Activated effector memory CD4-positive, alpha-beta T cell treated with anti-CD3 and anti-CD28 coated beads, Interleukin-2, amount 50 U/mL, for 16 hours (primary cell): ENCODE results near the gene LAPTM4A.
"Not testable (repeated sequence)": the region's sequence is repeated elsewhere in the genome, so short reads cannot be mapped to it uniquely, and the experiment has no call there.

ENCODE experiments used
- DNase-seq: peaks from one replicate; pipeline ENCODE4 v3.0.0-alpha.2; 2020

LAPTM4A gene

DNA sequence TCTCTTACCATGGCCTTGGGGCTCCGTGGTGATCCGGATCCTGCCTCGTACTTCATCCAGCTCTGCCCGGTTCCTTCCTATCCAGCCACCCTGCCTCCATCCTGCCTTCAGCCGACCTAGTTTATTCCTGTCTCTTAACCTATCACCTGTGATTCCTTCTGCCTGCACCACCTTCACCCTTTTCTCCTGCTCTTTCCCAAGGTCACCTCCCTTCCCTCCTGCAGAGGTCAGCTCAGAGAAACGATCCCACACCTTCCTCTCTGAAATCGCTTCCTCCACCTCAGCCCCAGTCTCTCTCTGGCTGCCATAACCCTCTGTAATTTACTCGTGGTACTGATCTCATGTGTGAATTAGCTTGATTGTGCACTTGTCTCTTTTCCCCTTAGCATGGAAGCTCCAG, 23.5 kb upstream of the LAPTM4A start:
- DNase-seq: no peak

- not testable (repeated sequence) for DNase-seq
Measured at GRCh38 chr2:20074046-20074648, 22.7 kb upstream of the LAPTM4A start.

- DNase-seq: no peak
Measured at GRCh38 chr2:20073460-20073859, 22.0 kb upstream of the LAPTM4A start.

GRCh38 chr2:20072436-20073158, 21.2 kb upstream of the LAPTM4A start:
- DNase-seq: no peak

DNA sequence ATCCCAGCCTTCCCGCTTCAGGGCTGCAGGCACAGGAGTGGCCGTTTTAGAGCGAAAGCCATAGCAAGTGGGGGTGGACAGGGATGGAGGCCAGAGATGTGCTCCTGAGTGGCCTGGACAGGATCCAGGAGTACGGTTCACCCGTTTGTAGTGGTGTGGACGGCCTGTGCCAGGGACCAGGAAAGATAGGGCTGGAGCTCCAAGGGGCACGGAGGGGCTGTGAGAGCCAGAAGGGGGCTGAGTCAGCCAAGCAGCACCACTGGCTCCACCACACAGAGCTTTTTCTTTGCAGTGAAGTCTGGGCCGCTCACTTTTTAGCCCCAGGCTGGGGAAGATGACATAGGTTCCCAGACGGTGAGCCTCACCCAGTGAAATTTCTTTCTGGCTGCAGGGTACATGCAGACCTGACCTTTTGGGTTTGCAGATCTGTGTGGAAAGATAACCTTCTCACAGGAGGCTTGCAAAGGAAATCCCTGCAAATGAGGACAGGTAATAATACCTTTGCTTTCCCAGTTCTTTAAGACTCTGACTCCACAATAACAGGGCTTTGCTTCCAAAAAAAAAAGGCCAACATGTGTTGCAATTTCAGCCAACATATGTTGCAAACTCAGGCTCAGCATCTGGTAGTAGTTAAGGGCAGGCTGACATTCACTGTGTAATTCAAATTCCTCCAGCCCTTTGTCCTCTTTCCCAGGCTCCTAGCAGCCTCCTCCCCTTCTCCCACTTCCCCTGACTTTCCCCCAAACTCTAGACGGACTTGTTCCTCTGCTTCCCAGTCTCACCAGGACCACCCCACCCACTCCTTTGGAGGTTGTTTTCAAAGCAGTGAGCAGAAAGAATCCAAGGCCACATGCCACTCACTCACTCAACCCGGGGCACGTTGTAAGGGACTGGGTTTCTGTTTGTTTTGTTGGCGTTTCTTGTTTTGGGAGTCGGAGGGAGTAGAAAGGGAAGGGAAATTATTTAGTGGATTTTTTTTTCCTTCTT, 20.3 kb upstream of the LAPTM4A start:
- no peak for DNase-seq

DNA sequence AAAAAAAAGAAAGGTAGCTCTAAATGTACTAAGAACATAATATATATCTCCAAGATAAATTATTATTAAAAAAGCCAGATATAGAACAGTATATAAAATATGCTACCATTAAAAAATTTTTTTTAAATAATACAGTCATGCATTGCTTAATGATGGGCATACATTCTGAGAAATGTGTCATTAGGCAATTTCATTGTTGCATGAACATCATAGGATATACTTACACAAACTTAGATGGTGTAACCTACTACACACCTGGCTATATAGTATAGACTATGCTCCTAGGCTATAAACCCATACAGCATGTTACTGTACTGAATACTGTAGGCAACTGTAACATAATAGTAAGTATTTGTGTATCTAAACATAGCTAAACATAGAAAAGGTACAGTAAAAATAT, 18.3 kb upstream of the LAPTM4A start:
- no peak for DNase-seq

DNA sequence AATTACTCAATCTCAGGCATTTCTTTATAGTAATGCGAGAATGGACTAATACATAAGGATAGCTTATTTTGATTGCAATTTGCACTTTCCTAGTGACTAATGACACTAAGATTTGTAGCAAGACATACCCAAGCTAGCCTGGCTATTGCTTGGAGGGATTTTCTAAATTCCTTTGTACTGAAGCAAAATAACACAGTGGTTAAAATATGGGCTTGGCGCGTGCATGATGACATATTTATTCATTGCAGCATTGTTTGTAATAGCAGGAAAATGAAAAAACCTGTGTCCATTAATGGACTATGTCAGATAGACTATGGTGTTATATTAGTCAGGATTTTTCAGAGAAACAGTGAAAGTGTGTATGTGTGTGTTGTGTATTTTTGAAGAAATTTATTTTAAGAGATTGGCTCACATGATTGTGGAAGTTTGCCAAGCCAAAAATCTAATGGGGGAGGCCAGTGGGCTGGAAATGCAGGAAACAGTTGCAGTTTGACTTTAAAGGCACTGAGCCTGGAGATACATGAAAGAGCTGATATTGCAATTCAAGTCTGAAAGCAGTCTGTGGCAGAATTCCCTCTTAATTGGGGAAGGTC, 16.7 kb upstream of the LAPTM4A start:
- no peak for DNase-seq

DNA sequence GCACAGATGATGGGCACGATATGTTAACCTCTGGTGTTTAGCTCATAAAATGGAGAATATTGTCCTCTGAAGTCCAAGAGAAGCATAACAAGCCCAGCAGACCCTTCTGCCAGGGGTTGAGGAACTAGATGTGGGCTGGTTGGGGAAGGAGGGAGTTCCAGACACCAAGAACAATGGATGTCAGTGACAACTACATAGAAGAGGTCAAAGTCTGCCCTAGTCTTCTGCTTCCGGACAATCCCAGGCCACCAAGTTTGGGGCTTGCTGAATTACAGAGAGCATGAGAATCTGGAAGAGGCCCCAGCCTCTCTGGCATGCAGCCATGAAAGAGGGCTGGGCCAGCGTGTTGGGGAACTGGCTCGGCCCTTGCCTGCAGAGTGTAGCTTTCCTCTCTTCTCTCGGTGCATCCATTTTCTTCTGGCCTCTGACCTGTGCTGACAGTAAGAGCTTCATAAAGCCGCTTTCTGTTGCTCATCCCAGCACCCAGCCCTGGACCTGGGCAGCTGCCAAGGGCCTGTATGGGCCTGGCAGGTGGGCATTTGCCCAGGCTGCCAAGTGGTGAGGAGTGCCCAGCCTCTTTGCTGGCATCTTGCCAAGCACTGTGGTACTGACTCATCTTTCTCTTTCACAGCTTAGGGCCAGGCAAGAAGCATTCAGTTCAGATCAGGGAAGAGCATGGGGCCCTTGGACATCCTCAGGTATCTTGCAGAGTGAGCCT, 14.6 kb upstream of the LAPTM4A start:
- no peak for DNase-seq

GRCh38 chr2:20064841-20065240, 13.4 kb upstream of the LAPTM4A start:
- no peak for DNase-seq

DNA sequence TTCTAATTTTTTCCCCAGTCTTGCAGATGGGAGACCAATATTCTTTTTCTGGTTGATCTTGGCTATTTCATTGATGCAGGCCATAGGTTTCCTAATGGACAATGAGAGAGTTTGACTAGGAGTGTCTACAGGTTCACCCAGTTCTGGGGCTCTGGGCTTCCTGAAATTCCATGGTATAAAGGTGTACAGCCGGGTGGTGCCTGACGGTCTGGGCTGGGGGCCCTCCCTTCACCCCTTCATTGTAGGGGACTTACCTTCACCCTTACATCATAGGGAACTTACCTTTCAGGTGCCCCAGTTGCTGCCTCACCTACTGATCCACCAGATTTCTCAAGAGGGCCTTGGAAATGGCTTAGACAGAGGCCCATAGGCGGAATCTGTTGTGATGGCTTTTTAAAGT, 13.0 kb upstream of the LAPTM4A start:
- no peak for DNase-seq

DNA sequence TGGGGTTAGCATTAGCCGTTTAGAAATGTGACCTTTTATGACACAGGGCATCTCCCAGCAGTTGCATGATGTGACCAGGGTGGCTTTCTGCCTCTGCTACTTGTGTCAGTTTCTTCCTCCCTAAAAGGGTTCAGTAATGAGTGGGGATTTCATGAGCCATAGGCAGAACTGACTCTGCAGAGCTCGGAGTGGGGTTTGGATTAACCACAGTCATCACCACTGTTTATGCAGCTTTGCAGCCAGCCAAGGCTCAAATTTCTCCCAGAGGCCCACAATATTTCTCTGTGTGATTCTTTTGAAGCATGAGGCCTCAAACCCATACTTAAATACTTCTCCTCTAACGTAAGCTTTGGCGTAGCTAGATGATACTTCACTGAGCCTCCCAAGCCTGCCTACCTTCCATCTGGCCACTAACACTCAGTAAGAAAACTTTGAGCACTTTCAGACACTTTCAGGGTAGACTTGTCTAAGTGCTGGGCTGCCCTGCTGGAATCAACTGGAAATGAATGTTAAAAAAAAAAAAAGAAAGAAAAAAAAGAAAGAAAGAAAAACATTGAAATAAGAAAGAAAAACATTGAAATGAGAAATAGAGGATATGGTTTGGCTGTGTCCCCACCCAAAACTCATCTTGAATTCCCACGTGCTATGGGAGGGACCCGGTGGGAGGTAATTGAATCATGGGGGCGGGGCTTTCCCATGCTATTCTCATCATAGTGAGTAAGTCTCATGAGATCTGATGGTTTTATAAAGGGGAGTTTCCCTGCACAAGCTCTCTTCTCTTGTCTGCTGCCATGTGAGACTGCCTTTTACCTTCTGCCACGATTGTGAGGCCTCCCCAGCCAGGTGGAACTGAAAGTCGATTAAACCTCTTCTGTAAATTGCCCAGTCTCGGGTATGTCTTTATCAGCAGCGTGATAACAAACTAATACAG, 11.5 kb upstream of the LAPTM4A start:
- DNase-seq: no peak

DNA sequence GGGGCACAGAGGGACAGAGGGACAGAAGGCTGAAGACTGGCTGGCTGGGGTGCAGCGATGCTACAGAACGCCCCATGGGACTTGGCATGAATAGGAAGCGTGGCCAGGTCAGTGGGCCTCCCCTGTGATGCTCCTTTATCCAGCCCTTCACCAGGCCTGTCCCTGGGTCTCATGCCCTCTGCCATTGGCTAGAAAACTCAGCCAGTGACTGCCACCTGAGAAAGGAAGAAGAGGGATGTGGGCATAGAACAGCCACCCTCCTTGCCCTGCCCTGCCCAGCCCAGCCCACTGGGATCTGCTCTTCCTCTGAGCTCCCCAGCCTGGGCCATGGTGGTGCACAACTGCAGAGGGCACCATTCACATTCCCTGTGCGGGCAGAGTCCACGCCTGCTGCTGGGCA, 10.5 kb upstream of the LAPTM4A start:
- DNase-seq: no peak

DNA sequence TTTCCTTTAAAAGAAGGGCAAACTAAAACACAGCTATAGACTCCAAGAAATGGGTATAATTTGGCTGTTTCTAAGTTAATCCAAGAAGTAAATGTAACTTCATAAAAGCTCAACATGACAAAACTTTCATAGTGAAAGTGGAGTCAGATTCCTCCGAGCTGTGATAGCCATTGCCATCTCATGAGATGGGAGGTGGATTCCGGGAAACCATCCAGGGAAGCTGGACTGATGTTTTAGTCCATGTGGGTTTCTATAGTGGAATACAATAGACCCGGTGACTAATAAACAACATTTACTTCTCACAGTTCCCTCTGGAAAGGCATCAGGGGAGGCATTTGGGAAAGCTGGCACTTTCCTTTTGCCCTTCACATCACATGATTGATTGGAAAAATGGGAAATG, 10.0 kb upstream of the LAPTM4A start:
- no peak for DNase-seq

DNA sequence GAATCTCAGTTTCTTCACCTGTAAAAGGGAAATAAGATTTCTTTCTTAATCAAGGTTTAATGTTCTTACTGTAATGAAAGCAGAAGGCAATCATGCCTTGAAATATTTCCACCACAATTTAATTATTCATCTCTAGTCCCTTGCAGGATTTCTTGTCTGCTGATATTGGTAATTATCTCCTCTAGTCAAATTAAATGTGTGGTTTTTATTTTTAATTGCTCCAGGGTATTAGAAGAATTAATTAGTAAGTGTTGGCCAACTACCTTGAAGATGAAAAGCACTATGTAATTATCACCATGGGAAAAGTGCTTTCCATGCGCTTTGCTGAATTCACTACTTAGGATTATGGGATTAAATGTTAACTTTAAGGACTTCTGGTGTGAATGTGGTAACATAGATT, 8.7 kb upstream of the LAPTM4A start:
- no peak for DNase-seq

GRCh38 chr2:20057268-20057667, 5.8 kb upstream of the LAPTM4A start:
- no peak for DNase-seq

GRCh38 chr2:20054931-20055330, 3.5 kb upstream of the LAPTM4A start:
- DNase-seq: no peak

DNA sequence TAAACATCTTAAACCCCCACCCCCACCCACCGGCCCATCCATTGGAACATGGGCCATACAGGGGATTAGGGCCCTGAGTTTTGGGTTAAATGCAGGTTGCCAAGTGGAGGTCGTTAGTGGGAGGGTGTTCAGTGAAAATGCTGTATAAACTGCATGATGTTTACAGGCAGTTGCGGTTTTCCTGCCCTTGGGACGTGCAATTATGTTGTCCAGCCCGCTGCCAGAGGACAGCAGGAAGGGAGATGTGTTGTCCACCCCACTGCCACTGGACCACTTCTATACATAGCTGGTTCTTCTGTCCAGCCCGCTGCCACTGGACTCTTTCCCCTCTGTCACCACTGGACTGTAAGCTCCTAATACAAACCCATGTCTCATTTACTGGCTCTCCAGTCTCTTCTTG, 2.7 kb upstream of the LAPTM4A start:
- DNase-seq: no peak

GRCh38 chr2:20052861-20053281, 1.4 kb upstream of the LAPTM4A start:
- no peak for DNase-seq

GRCh38 chr2:20052229-20052851, 912 bp upstream of the LAPTM4A start:
- DNase-seq: no peak

DNA sequence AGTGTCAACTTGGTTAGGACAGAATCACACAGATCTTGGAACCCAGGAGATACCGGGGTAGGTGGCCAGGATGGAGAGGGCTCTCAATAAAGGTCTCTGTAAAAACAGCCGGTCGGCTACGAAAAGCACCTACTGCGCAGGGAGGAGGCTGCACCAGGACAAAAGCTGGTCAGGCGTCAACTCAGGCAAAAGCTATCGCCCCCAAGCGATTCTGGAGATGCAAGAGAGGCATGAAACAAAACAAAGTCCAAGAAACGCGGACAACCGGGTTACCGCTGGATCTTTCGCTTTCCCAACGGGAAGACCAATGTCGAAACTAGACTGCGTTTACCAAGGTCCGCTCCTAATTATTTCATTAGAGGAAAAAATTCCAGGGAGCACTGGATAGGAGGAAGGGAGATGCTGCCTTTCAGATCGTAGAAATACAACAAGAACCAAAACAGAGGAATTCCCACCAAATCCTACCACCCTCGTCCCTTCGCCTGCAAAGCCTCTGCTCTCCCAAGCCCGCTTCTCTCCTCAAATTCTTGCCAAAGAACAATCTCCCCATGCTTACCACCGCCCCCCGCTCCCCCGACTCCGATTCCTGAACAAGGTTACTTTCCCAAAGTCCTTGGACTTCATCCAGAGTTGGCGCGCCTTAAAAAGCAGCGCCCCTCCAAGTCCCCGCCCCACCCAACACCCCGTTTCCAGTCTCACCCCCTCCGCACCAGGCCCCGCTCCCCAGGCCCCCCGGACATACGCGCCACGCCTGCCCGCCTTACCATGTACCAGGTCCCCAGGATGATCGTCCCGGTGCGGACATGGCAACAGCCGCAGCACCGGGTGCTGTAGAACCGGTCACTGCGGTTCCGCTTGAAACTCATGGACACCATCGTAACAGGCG, 539 bp downstream of the LAPTM4A start:
- DNase-seq: peak; percentile 73
